Hepatocyte (in vitro differentiated cells): ENCODE results near the gene CRADD. TPM values are rescaled to one million over a fixed set of nuclear protein-coding genes. Genes with fewer than 3 reads are reported as not detected.

ENCODE experiments used
- DNase-seq: peaks from one replicate; pipeline ENCODE4 v3.0.0-alpha.2; 2016; ENCODE audit warnings: low spot score
- H2AFZ ChIP-seq: fragments of 200-600 bp; sonication (generic); 2 replicates; pipeline ENCODE4 v1.6.0; 2016; ENCODE audit warnings: antibody characterized with exemption, mild to moderate bottlenecking
- H3K27ac ChIP-seq: fragments of 200-600 bp; sonication (generic); 2 replicates; pipeline ENCODE4 v1.5.1; 2016; ENCODE audit warnings: mild to moderate bottlenecking
- H3K27me3 ChIP-seq: fragments of 200-600 bp; sonication (generic); 2 replicates; pipeline ENCODE4 v1.6.1; 2016
- H3K36me3 ChIP-seq: fragments of 200-600 bp; sonication (generic); replicated peaks from 2 replicates; pipeline ENCODE4 v1.5.1; 2016; ENCODE audit warnings: low read depth; ENCODE audit not compliant: insufficient read depth
- H3K4me1 ChIP-seq: fragments of 200-600 bp; sonication (generic); 2 replicates; pipeline ENCODE4 v1.5.1; 2016; ENCODE audit warnings: mild to moderate bottlenecking, moderate library complexity; ENCODE audit not compliant: insufficient read depth
- H3K4me2 ChIP-seq: fragments of 200-600 bp; sonication (generic); 2 replicates; pipeline ENCODE4 v1.6.0; 2016
- H3K4me3 ChIP-seq: fragments of 200-600 bp; sonication (generic); 2 replicates; pipeline ENCODE4 v1.5.1; 2016; ENCODE audit warnings: mild to moderate bottlenecking
- H3K79me2 ChIP-seq: fragments of 200-600 bp; sonication (generic); 2 replicates; pipeline ENCODE4 v1.6.0; 2017; ENCODE audit warnings: mild to moderate bottlenecking
- H3K9me2 ChIP-seq: fragments of 200-600 bp; sonication (generic); replicated peaks from 2 replicates; pipeline ENCODE4 v1.6.0; 2017; ENCODE audit warnings: mild to moderate bottlenecking; ENCODE audit not compliant: insufficient read depth
- H3K9me3 ChIP-seq: fragments of 200-600 bp; sonication (generic); 2 replicates; pipeline ENCODE4 v1.5.1; 2016; ENCODE audit warnings: low read depth, mild to moderate bottlenecking
- H4K20me1 ChIP-seq: fragments of 200-600 bp; sonication (generic); 2 replicates; pipeline ENCODE4 v1.6.0; 2016; ENCODE audit warnings: mild to moderate bottlenecking; ENCODE audit not compliant: insufficient read depth, poor library complexity, severe bottlenecking
- EZH2 ChIP-seq: fragments of 200-600 bp; sonication (generic); IDR thresholded peaks from 2 replicates; pipeline ENCODE4 v1.6.1; 2016; ENCODE audit warnings: antibody characterized with exemption, mild to moderate bottlenecking, borderline replicate concordance
- EZH2phosphoT487 ChIP-seq: fragments of 200-600 bp; sonication (generic); IDR thresholded peaks from one replicate; pipeline ENCODE4 v1.6.1; 2018; ENCODE audit warnings: antibody characterized with exemption, mild to moderate bottlenecking, low read depth, moderate library complexity; ENCODE audit not compliant: unreplicated experiment, severe bottlenecking
- WGBS: methylation state at CpG from one replicate; pipeline ENCODE4 v1.1.6; 2016; ENCODE audit warnings: low lambda C conversion rate; ENCODE audit errors: missing lambda C conversion rate; 5-methylcytosine and 5-hydroxymethylcytosine counted together
- polyA plus RNA-seq: library from polyadenylated mRNA; unstranded; fragments of >200 nt; fragmentation: Nextera tagmentation; extraction: Ambion mirVana; gene quantifications from 2 replicates; pipeline ENCODE4 v1.2.1, GENCODE V29; 2016
- total RNA-seq: library from RNA; depleted of rRNA; stranded (reverse); fragments of >200 nt; gene quantifications from 2 replicates; pipeline ENCODE4 v1.2.3, GENCODE V29; 2014
- TF ChIP-seq, protein P1 (sequence below): fragments of 200-600 bp; sonication (generic); IDR thresholded peaks from 2 replicates; pipeline ENCODE4 v1.5.1; 2016; ENCODE audit warnings: antibody characterized with exemption, mild to moderate bottlenecking; ENCODE audit not compliant: poor library complexity

Gene CRADD
- total and polyA plus RNA-seq, 2 experiments from 2014 or later: 19.5 to 27.3 TPM

DNA sequence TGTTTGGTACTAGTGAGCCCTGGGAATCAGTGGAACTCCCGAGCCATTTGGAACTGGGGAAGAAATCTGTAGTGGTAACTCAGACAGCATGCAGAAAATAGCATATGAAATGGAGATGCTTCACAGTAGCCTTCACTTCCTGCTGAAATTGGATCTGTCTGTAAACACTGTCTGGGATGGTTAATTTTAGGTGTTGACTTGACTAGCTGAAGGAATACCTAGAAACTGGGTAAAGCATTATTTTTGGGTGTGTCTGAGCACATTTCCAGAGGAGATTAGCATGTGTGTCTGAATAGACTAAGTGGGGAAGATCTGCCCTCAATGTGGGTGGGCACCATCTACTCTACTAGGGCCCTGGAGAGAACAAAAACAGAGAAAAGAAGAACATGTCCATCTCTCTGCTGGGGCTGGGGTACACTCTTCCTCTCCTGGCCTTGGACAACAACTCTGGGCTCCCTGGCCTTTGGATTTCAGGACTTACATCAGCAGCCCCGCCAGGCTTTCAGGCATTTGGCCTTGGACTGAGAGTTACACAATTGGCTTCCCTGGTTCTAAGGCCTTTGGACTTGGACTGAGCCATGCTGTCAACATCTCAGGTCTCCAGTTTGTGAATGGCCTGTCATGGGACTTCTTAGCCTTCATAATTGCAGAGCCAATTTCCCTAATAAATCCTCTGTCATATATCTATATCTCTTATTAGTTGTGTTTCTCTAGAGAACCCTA, 14.0 kb upstream of the CRADD start:
- DNase-seq: peak; percentile 60
- H2AFZ ChIP-seq: no peak overlapping the region

DNA sequence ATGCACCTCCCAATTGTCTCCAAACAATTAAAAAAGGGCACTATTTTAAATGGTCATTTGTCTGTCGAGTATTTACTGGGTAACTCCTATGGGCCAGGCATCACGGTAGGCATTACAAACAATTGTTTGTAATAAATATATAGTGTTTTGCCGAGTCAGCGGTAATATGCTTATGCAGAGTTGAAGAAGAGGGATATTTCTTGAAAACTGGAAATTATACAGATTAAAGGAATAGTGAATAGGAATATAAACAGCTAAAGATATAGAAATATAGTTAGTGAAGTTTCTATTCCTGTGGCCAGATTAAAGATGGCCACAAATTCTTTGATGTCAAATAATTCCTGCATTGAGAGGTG, 13.5 kb upstream of the CRADD start:
- H3K4me3 ChIP-seq: no peak overlapping the region
- H2AFZ ChIP-seq: no peak overlapping the region
- no peaks in the 10 kb centered on the region for H3K27me3 ChIP-seq
- WGBS: 96% methylated on average over 4 of the region's 4 CpGs
- no peaks in the 10 kb centered on the region for H3K9me2 ChIP-seq
- H3K27ac ChIP-seq: peak overlapping the region; percentile 41
- TF ChIP-seq EZH2 (no peak), EZH2phosphoT487 (no peak)
- TF ChIP-seq, protein P1, sequence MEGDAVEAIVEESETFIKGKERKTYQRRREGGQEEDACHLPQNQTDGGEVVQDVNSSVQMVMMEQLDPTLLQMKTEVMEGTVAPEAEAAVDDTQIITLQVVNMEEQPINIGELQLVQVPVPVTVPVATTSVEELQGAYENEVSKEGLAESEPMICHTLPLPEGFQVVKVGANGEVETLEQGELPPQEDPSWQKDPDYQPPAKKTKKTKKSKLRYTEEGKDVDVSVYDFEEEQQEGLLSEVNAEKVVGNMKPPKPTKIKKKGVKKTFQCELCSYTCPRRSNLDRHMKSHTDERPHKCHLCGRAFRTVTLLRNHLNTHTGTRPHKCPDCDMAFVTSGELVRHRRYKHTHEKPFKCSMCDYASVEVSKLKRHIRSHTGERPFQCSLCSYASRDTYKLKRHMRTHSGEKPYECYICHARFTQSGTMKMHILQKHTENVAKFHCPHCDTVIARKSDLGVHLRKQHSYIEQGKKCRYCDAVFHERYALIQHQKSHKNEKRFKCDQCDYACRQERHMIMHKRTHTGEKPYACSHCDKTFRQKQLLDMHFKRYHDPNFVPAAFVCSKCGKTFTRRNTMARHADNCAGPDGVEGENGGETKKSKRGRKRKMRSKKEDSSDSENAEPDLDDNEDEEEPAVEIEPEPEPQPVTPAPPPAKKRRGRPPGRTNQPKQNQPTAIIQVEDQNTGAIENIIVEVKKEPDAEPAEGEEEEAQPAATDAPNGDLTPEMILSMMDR: no peak
- no peaks in the 10 kb centered on the region for H3K9me3 ChIP-seq
- H3K79me2 ChIP-seq: no peaks in the 10 kb centered on the region
- H3K36me3 ChIP-seq: no peaks in the 10 kb centered on the region
- no peaks in the 10 kb centered on the region for H3K4me1 ChIP-seq
- no peak for DNase-seq
- no peak overlapping the region for H3K4me2 ChIP-seq
- no peaks in the 10 kb centered on the region for H4K20me1 ChIP-seq

More for the DNA sequence above, 14.0 kb upstream of the CRADD start:
- peak overlapping the region; percentile 56 for H3K27ac ChIP-seq
- H3K9me2 ChIP-seq: no peaks in the 10 kb centered on the region
- TF ChIP-seq EZH2phosphoT487: no peak
- 77% methylated on average over 2 of the region's 2 CpGs for WGBS
- no peaks in the 10 kb centered on the region for H3K9me3 ChIP-seq
- H3K79me2 ChIP-seq: no peaks in the 10 kb centered on the region
- H4K20me1 ChIP-seq: no peaks in the 10 kb centered on the region
- no peaks in the 10 kb centered on the region for H3K36me3 ChIP-seq
- H3K27me3 ChIP-seq: no peaks in the 10 kb centered on the region
- H3K4me3 ChIP-seq: no peak overlapping the region
- no peak overlapping the region for H3K4me2 ChIP-seq
- H3K4me1 ChIP-seq: no peaks in the 10 kb centered on the region

DNA sequence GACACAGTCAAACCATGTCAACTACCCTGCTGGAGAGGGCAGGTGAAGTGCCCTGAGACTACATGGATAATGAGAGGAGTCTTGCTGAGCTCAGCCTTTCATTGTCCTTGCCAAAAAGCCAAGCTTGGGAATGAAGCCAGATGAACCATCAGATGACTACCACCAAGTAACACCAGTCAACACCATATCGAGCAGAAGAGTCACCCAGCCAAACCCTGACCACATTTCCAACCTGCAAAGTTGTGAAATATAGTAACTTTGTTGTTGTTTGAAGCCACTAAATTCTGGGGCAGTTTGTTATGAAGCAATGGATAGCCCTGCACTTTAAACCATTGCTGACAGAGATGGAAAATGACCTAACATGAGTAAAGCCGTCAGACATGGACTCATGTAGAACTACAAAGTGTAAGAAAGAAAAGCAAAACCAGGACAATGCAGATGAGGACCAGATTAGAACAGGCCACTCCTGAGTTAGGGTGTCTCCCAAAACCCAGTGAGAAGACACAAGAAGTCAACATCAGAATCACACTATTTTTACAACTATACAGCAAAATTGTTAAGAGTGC, 12.5 kb upstream of the CRADD start:
- Histone ChIP-seq H4K20me1 (no peaks in the 10 kb centered on the region), H3K4me2 (no peak overlapping the region), H3K27me3 (no peaks in the 10 kb centered on the region), H3K9me2 (no peaks in the 10 kb centered on the region), H3K36me3 (no peaks in the 10 kb centered on the region), H3K79me2 (no peaks in the 10 kb centered on the region), H3K4me3 (no peak overlapping the region), H2AFZ (no peak overlapping the region), H3K4me1 (no peaks in the 10 kb centered on the region), H3K9me3 (no peaks in the 10 kb centered on the region), H3K27ac (no peak overlapping the region)
- 92% methylated on average over 2 of the region's 2 CpGs for WGBS
- no peak for TF ChIP-seq EZH2
- TF ChIP-seq, protein P1: no peak
- no peak for DNase-seq

GRCh38 chr12:93667672-93668071, 9.5 kb upstream of the CRADD start:
- Histone ChIP-seq H3K9me2 (no peaks in the 10 kb centered on the region), H3K4me3 (no peak overlapping the region), H3K36me3 (no peaks in the 10 kb centered on the region), H2AFZ (no peak overlapping the region), H3K27me3 (no peaks in the 10 kb centered on the region), H3K79me2 (no peaks in the 10 kb centered on the region), H3K4me2 (no peak overlapping the region), H3K27ac (no peak overlapping the region), H3K9me3 (no peaks in the 10 kb centered on the region), H4K20me1 (no peaks in the 10 kb centered on the region), H3K4me1 (no peaks in the 10 kb centered on the region)
- TF ChIP-seq, protein P1: no peak
- TF ChIP-seq EZH2phosphoT487 (no peak), EZH2 (no peak)
- no peak for DNase-seq
- 94% methylated on average over 1 of the region's 1 CpG for WGBS
